GM23338 (cell line): ENCODE measurements around the gene PTPRN2. TPM values are rescaled to one million over a fixed set of nuclear protein-coding genes. Genes with fewer than 3 reads are reported as not detected.

Experiments
- ATAC-seq: fragments of 200-7000 bp; cut with Tn5 transposase; 3 replicates; pipeline ENCODE4 v1.9.1; 2020
- DNase-seq: peaks from one replicate; pipeline ENCODE4 v3.0.0-alpha.2; 2015; ENCODE audit warnings: low spot score
- H2AFZ ChIP-seq: fragments of 200-600 bp; sonication (generic); 2 replicates; pipeline ENCODE4 v1.8.0; 2016; ENCODE audit warnings: antibody characterized with exemption, mild to moderate bottlenecking, moderate library complexity
- H3F3A ChIP-seq: fragments of 200-600 bp; sonication (generic); replicated peaks from 2 replicates; pipeline ENCODE4 v1.8.0; 2017; ENCODE audit warnings: antibody characterized with exemption, mixed run types, low read depth
- H3K27ac ChIP-seq: fragments of 200-600 bp; sonication (generic); 2 replicates; pipeline ENCODE4 v1.6.1; 2016; ENCODE audit warnings: low read depth
- H3K27me3 ChIP-seq: fragments of 200-600 bp; sonication (generic); 2 replicates; pipeline ENCODE4 v1.8.0; 2016; ENCODE audit warnings: mild to moderate bottlenecking, mixed run types, moderate library complexity; ENCODE audit not compliant: insufficient read depth
- H3K36me3 ChIP-seq: fragments of 200-600 bp; sonication (generic); 2 replicates; pipeline ENCODE4 v1.8.0; 2016; ENCODE audit warnings: mild to moderate bottlenecking; ENCODE audit not compliant: insufficient read depth
- H3K4me1 ChIP-seq: fragments of 200-600 bp; sonication (generic); 2 replicates; pipeline ENCODE4 v1.8.0; 2016; ENCODE audit warnings: mild to moderate bottlenecking, moderate library complexity; ENCODE audit not compliant: insufficient read depth
- H3K4me2 ChIP-seq: fragments of 200-600 bp; sonication (generic); 2 replicates; pipeline ENCODE4 v1.7.1; 2017; ENCODE audit warnings: mixed run types
- H3K4me3 ChIP-seq: fragments of 200-600 bp; sonication (generic); 2 replicates; pipeline ENCODE4 v1.6.1; 2016; ENCODE audit warnings: mixed run types
- H3K79me2 ChIP-seq: fragments of 200-600 bp; sonication (generic); replicated peaks from 2 replicates; pipeline ENCODE4 v1.8.0; 2017; ENCODE audit warnings: mild to moderate bottlenecking; ENCODE audit not compliant: insufficient read depth
- H3K9me2 ChIP-seq: fragments of 200-600 bp; sonication (generic); 2 replicates; pipeline ENCODE4 v1.8.0; 2017; ENCODE audit not compliant: insufficient read depth
- H4K20me1 ChIP-seq: fragments of 200-600 bp; sonication (generic); replicated peaks from 2 replicates; pipeline ENCODE4 v1.8.0; 2017; ENCODE audit warnings: mild to moderate bottlenecking; ENCODE audit not compliant: insufficient read depth
- H3K27ac Mint-ChIP-seq: 2 replicates; pipeline ENCODE4 v1.8.0; 2020; ENCODE audit warnings: inconsistent platforms, mild to moderate bottlenecking, moderate library complexity, mixed read lengths
- H3K27me3 Mint-ChIP-seq: 3 replicates; pipeline ENCODE4 v1.8.0; 2022; ENCODE audit warnings: low read depth, mild to moderate bottlenecking, moderate library complexity, mixed read lengths, inconsistent platforms; ENCODE audit not compliant: insufficient read depth, poor library complexity
- H3K36me3 Mint-ChIP-seq: 3 replicates; pipeline ENCODE4 v1.8.0; 2021; ENCODE audit warnings: low read depth, mild to moderate bottlenecking, inconsistent platforms, moderate library complexity, mixed read lengths
- H3K4me1 Mint-ChIP-seq: 3 replicates; pipeline ENCODE4 v1.8.0; 2020; ENCODE audit warnings: mild to moderate bottlenecking, inconsistent platforms, mixed read lengths
- H3K4me3 Mint-ChIP-seq: 3 replicates; pipeline ENCODE4 v1.8.0; 2021; ENCODE audit warnings: moderate library complexity, mild to moderate bottlenecking, inconsistent platforms, mixed read lengths
- H3K9me3 Mint-ChIP-seq: 3 replicates; pipeline ENCODE4 v1.8.0; 2020; ENCODE audit warnings: moderate library complexity, mild to moderate bottlenecking, inconsistent platforms, mixed read lengths
- EZH2phosphoT487 ChIP-seq: fragments of 200-600 bp; sonication (generic); IDR thresholded peaks from one replicate; pipeline ENCODE4 v1.8.1; 2018; ENCODE audit warnings: antibody characterized with exemption; ENCODE audit not compliant: unreplicated experiment
- JUNB ChIP-seq: IDR thresholded peaks from one replicate; pipeline ENCODE4 v1.6.1; 2016; ENCODE audit warnings: antibody characterized with exemption; ENCODE audit not compliant: unreplicated experiment
- NANOG ChIP-seq: IDR thresholded peaks from 2 replicates; pipeline ENCODE4 v1.6.1; 2016; ENCODE audit warnings: antibody characterized with exemption, borderline replicate concordance
- POLR2AphosphoS5 ChIP-seq: IDR thresholded peaks from 2 replicates; pipeline ENCODE4 v1.6.1; 2016; ENCODE audit warnings: antibody characterized with exemption, low read depth
- STAT1 ChIP-seq: IDR thresholded peaks from one replicate; pipeline ENCODE4 v1.6.1; 2016; ENCODE audit warnings: antibody characterized with exemption; ENCODE audit not compliant: unreplicated experiment
- ZNF114 ChIP-seq: fragments of 250-450 bp; sonication (Bioruptor Pico); IDR thresholded peaks from 2 replicates; pipeline ENCODE4 v1.5.0; 2020; ENCODE audit warnings: mild to moderate bottlenecking, moderate library complexity
- ZNF331 ChIP-seq: fragments of 250-450 bp; sonication (Bioruptor Pico); IDR thresholded peaks from 2 replicates; pipeline ENCODE4 v1.5.0; 2020; ENCODE audit warnings: low read depth, mild to moderate bottlenecking, moderate library complexity
- polyA plus RNA-seq: library from polyadenylated mRNA; unstranded; fragments of >200 nt; fragmentation: Nextera tagmentation; extraction: Ambion mirVana; gene quantifications from 2 replicates; pipeline ENCODE4 v1.2.1, GENCODE V29; 2016
- total RNA-seq: library from RNA; depleted of rRNA; stranded (reverse); fragments of >200 nt; shearing (Covaris generic); gene quantifications from 2 replicates; pipeline ENCODE4 v1.2.3, GENCODE V29; 2014
- TF ChIP-seq, protein P1 (sequence below): IDR thresholded peaks from one replicate; pipeline ENCODE4 v1.6.1; 2018; ENCODE audit warnings: antibody characterized with exemption; ENCODE audit not compliant: unreplicated experiment
- TF ChIP-seq, protein P2 (sequence below), 2 experiments: fragments of 200-600 bp in 1 of 2; sonication (generic) in 1 of 2; conservative IDR thresholded peaks; 2 replicates each; pipeline versions ENCODE4 v1.5.1 to v1.6.1; 2016 to 2017; ENCODE audit warnings: antibody characterized with exemption in 2 of 2, low read depth in 2 of 2, mild to moderate bottlenecking in 2 of 2, moderate library complexity in 1 of 2
- TF ChIP-seq, protein P3 (sequence below): IDR thresholded peaks from 2 replicates; pipeline ENCODE4 v1.6.1; 2016; ENCODE audit warnings: antibody characterized with exemption
- TF ChIP-seq, protein P4 (sequence below): fragments of 250-450 bp; sonication (Bioruptor Pico); IDR thresholded peaks from 2 replicates; pipeline ENCODE4 v1.5.0; 2020; ENCODE audit warnings: mild to moderate bottlenecking, moderate library complexity

Gene PTPRN2
- total and polyA plus RNA-seq, 2 experiments from 2014 or later, result 0.87 to 4.0 TPM

DNA sequence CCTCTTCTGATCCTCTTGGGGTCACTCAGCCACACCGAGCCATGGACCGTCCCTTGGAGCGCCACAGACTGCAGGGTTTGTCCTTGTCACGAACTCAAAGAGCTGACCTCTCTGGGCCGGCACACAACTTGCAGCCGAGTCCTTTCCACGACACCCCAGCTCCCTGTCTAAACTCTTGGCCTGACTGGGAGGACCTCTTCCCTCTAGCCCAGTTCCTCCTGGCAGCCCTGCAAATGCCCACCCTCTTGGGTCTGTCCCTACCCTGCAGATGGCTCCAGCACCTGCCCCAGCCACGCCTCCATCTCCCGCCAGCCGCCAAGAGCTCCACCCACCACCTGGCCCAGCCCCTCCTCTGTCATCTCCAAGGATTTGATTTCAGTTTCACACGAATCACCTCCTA lies 911.6 kb downstream of the PTPRN2 start (continued):
- TF ChIP-seq EZH2phosphoT487 (no peak), STAT1 (no peak), ZNF331 (no peak), ZNF114 (no peak), POLR2AphosphoS5 (no peak), JUNB (no peak)
- TF ChIP-seq, protein P1, sequence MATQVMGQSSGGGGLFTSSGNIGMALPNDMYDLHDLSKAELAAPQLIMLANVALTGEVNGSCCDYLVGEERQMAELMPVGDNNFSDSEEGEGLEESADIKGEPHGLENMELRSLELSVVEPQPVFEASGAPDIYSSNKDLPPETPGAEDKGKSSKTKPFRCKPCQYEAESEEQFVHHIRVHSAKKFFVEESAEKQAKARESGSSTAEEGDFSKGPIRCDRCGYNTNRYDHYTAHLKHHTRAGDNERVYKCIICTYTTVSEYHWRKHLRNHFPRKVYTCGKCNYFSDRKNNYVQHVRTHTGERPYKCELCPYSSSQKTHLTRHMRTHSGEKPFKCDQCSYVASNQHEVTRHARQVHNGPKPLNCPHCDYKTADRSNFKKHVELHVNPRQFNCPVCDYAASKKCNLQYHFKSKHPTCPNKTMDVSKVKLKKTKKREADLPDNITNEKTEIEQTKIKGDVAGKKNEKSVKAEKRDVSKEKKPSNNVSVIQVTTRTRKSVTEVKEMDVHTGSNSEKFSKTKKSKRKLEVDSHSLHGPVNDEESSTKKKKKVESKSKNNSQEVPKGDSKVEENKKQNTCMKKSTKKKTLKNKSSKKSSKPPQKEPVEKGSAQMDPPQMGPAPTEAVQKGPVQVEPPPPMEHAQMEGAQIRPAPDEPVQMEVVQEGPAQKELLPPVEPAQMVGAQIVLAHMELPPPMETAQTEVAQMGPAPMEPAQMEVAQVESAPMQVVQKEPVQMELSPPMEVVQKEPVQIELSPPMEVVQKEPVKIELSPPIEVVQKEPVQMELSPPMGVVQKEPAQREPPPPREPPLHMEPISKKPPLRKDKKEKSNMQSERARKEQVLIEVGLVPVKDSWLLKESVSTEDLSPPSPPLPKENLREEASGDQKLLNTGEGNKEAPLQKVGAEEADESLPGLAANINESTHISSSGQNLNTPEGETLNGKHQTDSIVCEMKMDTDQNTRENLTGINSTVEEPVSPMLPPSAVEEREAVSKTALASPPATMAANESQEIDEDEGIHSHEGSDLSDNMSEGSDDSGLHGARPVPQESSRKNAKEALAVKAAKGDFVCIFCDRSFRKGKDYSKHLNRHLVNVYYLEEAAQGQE, result no peak

DNA sequence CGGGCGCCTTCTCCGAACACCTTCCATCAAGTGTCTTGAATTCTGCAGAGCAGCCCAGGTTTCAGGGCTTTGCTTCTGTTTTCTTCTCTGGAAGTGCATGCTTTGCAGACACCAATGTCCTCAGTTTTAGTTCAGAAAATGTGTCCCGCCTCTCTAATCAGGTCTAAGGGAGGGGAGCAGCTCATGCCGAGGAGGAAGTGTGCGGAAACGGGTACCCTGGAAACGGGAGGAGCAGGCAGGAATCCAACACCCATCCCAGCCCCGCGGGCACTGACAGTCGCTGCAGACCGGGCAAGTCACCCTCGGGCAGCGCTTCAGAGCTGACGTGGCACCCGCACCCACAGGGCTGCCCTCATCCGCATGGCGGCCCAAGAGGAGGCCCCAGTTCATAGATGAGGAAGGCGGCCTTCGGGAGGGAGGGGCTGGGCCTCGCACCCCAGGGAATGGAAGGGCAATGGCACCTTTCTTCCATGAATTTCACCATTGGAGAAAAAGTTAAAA lies 912.1 kb downstream of the PTPRN2 start:
- Histone ChIP-seq H4K20me1 (no peaks in the 10 kb centered on the region; the same call in 1 of the 2 replicates), H3K4me1 (no peaks in the 10 kb centered on the region), H3K4me3 (no peak overlapping the region), H2AFZ (no peak overlapping the region), H3K27ac (no peak overlapping the region), H3K9me2 (no peaks in the 10 kb centered on the region), H3K4me2 (no peak overlapping the region), H3K27me3 (peaks cover 21% of the 10 kb centered on the region), H3F3A (no peaks in the 10 kb centered on the region), H3K36me3 (no peaks in the 10 kb centered on the region), H3K79me2 (no peaks in the 10 kb centered on the region)
- no peak overlapping the region for H3K27ac Mint-ChIP-seq
- no peaks in the 10 kb centered on the region for H3K4me1 Mint-ChIP-seq
- H3K27me3 Mint-ChIP-seq, result peaks cover 17% of the 10 kb centered on the region
- H3K4me3 Mint-ChIP-seq, result no peak overlapping the region
- DNase-seq (no peak), ATAC-seq (no peak)
- peaks cover 100% of the 10 kb centered on the region for H3K9me3 Mint-ChIP-seq
- peaks cover 51% of the 10 kb centered on the region for H3K36me3 Mint-ChIP-seq
- TF ChIP-seq POLR2AphosphoS5 (no peak), NANOG (no peak), ZNF114 (no peak), EZH2phosphoT487 (no peak), STAT1 (no peak), ZNF331 (no peak)
- TF ChIP-seq, protein P2, sequence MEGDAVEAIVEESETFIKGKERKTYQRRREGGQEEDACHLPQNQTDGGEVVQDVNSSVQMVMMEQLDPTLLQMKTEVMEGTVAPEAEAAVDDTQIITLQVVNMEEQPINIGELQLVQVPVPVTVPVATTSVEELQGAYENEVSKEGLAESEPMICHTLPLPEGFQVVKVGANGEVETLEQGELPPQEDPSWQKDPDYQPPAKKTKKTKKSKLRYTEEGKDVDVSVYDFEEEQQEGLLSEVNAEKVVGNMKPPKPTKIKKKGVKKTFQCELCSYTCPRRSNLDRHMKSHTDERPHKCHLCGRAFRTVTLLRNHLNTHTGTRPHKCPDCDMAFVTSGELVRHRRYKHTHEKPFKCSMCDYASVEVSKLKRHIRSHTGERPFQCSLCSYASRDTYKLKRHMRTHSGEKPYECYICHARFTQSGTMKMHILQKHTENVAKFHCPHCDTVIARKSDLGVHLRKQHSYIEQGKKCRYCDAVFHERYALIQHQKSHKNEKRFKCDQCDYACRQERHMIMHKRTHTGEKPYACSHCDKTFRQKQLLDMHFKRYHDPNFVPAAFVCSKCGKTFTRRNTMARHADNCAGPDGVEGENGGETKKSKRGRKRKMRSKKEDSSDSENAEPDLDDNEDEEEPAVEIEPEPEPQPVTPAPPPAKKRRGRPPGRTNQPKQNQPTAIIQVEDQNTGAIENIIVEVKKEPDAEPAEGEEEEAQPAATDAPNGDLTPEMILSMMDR (conservative IDR thresholded peaks at IDR 0.05; ENCODE audit: low read depth in 2 of 2), result no peak
- TF ChIP-seq, protein P3, sequence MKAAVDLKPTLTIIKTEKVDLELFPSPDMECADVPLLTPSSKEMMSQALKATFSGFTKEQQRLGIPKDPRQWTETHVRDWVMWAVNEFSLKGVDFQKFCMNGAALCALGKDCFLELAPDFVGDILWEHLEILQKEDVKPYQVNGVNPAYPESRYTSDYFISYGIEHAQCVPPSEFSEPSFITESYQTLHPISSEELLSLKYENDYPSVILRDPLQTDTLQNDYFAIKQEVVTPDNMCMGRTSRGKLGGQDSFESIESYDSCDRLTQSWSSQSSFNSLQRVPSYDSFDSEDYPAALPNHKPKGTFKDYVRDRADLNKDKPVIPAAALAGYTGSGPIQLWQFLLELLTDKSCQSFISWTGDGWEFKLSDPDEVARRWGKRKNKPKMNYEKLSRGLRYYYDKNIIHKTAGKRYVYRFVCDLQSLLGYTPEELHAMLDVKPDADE, result no peak
- TF ChIP-seq, protein P4, sequence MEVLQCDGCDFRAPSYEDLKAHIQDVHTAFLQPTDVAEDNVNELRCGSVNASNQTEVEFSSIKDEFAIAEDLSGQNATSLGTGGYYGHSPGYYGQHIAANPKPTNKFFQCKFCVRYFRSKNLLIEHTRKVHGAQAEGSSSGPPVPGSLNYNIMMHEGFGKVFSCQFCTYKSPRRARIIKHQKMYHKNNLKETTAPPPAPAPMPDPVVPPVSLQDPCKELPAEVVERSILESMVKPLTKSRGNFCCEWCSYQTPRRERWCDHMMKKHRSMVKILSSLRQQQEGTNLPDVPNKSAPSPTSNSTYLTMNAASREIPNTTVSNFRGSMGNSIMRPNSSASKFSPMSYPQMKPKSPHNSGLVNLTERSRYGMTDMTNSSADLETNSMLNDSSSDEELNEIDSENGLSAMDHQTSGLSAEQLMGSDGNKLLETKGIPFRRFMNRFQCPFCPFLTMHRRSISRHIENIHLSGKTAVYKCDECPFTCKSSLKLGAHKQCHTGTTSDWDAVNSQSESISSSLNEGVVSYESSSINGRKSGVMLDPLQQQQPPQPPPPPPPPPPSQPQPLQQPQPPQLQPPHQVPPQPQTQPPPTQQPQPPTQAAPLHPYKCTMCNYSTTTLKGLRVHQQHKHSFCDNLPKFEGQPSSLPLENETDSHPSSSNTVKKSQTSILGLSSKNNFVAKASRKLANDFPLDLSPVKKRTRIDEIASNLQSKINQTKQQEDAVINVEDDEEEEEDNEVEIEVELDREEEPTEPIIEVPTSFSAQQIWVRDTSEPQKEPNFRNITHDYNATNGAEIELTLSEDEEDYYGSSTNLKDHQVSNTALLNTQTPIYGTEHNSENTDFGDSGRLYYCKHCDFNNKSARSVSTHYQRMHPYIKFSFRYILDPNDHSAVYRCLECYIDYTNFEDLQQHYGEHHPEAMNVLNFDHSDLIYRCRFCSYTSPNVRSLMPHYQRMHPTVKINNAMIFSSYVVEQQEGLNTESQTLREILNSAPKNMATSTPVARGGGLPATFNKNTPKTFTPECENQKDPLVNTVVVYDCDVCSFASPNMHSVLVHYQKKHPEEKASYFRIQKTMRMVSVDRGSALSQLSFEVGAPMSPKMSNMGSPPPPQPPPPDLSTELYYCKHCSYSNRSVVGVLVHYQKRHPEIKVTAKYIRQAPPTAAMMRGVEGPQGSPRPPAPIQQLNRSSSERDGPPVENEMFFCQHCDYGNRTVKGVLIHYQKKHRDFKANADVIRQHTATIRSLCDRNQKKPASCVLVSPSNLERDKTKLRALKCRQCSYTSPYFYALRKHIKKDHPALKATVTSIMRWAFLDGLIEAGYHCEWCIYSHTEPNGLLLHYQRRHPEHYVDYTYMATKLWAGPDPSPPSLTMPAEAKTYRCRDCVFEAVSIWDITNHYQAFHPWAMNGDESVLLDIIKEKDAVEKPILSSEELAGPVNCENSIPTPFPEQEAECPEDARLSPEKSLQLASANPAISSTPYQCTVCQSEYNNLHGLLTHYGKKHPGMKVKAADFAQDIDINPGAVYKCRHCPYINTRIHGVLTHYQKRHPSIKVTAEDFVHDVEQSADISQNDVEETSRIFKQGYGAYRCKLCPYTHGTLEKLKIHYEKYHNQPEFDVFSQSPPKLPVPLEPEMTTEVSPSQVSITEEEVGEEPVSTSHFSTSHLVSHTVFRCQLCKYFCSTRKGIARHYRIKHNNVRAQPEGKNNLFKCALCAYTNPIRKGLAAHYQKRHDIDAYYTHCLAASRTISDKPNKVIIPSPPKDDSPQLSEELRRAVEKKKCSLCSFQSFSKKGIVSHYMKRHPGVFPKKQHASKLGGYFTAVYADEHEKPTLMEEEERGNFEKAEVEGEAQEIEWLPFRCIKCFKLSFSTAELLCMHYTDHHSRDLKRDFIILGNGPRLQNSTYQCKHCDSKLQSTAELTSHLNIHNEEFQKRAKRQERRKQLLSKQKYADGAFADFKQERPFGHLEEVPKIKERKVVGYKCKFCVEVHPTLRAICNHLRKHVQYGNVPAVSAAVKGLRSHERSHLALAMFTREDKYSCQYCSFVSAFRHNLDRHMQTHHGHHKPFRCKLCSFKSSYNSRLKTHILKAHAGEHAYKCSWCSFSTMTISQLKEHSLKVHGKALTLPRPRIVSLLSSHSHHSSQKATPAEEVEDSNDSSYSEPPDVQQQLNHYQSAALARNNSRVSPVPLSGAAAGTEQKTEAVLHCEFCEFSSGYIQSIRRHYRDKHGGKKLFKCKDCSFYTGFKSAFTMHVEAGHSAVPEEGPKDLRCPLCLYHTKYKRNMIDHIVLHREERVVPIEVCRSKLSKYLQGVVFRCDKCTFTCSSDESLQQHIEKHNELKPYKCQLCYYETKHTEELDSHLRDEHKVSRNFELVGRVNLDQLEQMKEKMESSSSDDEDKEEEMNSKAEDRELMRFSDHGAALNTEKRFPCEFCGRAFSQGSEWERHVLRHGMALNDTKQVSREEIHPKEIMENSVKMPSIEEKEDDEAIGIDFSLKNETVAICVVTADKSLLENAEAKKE (CRISPR knock-in tag), result no peak
